Stimulated activated CD4-positive, alpha-beta T cell treated with anti-CD3 and anti-CD28 coated beads, Interleukin-1b, Interleukin-23, amount 100 ng/mL, for 1 hour (primary cell): ENCODE measurements around the gene TMEM138.
"Not testable (repeated sequence)": the region's sequence is repeated elsewhere in the genome, so short reads cannot be mapped to it uniquely, and the experiment has no call there.

Source experiments
- DNase-seq, 2 donors: peaks; one replicate each; pipeline ENCODE4 v3.0.0-alpha.2; 2020; ENCODE audit warnings: low read depth in 2 of 2

The TMEM138 gene

GRCh38 chr11:61364012-61364675 lies 2.0 kb downstream of the TMEM138 start:
- no peak for DNase-seq

DNA sequence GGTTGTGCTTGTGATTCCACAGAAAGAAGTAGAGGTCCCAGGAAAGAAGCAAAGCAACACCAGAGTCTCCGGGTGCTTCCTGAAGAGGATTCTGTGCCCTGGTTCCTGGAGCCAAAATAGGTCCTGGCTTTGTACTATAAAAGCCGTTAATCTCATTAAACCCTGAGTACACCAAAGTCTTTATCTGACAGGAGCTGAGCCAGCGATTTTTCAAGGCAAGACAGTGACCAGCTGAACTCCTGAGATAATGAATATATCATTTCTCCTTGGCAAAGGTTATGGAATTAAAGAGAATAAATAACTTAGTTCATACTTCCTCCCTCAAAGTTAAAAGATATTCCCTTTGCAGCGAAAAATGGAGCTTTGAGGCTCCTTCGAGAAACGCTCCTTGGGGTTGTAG lies 5.2 kb downstream of the TMEM138 start:
- DNase-seq: no peak

DNA sequence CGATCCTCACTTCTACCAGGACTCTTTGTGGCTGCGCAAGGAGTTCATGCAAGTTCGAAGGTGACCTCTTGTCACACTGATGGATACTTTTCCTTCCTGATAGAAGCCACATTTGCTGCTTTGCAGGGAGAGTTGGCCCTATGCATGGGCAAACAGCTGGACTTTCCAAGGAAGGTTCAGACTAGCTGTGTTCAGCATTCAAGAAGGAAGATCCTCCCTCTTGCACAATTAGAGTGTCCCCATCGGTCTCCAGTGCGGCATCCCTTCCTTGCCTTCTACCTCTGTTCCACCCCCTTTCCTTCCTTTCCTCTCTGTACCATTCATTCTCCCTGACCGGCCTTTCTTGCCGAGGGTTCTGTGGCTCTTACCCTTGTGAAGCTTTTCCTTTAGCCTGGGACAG lies 6.5 kb downstream of the TMEM138 start:
- no peak for DNase-seq

GRCh38 chr11:61369372-61370348 lies 7.5 kb downstream of the TMEM138 start:
- DNase-seq: no peak

DNA sequence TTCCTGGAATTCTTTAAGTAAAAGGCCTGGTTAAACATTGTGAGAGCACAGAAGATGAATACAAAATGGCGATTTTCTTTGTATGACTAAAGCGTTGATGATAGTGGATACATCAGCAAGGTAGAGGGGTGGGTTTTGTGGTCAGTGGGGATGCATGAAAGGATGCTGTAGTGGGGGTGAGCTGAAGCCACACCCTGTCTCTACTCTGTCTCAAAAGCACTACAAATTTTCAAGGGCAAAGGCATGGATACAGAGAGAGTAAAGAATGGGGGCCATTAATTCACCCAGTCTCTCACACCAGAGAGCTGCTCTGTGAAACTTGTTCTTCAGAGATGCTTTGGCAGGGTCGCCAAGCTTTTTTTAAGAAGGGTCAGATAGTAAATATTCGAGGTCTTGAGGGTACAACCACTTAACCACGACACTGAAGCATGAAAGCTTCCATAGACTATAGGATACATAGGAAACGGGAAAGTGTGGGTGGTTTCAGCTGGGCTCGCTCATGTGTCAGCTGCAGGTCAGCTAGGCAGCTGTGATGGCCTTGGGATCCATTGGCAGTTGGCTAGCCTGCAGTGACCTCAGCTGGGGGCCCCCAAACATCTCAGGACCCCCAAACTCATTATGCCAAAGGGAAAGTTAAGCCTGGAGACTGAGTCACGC lies 8.3 kb downstream of the TMEM138 start:
- DNase-seq: no peak

DNA sequence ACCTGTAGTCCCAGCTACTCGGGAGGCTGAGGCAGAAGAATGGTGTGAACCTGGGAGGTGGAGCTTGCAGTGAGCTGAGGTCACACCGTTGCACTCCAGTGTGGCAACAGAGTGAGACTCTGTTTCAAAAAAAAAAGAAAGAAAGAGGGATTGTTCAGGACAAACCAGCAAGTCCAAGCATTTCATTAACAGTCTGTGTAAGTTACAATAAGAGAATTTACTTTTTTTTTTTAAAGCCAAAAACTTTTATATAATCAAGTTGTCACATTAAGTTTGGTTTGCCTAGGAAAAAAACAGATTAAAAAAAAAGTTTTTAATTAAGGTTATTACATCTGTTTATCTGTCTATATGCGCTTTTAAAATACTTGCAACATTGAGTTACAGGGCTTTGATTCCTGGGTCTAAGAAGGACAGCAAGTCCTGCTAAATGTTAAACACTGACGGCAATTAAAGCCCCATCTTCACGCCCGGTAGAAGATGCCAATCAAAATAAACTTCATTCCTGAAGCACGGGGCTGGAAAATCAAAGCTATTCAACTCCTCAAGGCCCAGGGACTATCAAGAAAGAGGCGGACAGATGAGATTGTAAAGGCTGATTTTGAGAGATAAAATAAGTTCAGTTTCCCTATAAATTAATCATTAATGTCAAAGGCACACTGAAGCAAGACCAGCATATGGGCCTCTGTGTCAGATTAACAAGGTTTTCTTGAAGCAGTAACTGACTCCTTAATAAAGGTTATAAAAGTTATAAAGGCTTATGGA lies 10.7 kb downstream of the TMEM138 start:
- DNase-seq: no peak

DNA sequence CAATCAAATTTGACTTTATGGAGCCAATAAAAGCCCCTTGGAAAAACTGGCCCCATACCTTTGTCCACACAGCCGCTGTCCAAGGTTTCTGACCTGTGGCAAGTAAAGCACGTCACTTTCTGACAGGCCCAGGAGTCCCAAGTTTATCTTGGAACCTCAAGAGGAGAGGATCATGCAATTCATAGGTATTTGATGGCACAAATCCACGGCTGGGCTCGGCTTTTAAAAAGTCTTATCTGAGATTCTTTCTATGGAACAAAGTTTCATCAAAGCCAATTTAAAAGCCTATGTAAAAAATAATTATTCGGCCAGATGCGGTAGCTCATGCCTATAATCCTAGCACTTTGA lies 13.6 kb downstream of the TMEM138 start:
- DNase-seq: no peak

GRCh38 chr11:61377461-61378160 lies 15.4 kb downstream of the TMEM138 start:
- DNase-seq: no peak

GRCh38 chr11:61378713-61379313 lies 16.6 kb downstream of the TMEM138 start:
- no peak for DNase-seq

GRCh38 chr11:61380884-61381283 lies 18.7 kb downstream of the TMEM138 start:
- no peak for DNase-seq

- DNase-seq: not testable (repeated sequence)
These were observed 21.7 kb downstream of the TMEM138 start for GRCh38 chr11:61383859-61384258.

DNA sequence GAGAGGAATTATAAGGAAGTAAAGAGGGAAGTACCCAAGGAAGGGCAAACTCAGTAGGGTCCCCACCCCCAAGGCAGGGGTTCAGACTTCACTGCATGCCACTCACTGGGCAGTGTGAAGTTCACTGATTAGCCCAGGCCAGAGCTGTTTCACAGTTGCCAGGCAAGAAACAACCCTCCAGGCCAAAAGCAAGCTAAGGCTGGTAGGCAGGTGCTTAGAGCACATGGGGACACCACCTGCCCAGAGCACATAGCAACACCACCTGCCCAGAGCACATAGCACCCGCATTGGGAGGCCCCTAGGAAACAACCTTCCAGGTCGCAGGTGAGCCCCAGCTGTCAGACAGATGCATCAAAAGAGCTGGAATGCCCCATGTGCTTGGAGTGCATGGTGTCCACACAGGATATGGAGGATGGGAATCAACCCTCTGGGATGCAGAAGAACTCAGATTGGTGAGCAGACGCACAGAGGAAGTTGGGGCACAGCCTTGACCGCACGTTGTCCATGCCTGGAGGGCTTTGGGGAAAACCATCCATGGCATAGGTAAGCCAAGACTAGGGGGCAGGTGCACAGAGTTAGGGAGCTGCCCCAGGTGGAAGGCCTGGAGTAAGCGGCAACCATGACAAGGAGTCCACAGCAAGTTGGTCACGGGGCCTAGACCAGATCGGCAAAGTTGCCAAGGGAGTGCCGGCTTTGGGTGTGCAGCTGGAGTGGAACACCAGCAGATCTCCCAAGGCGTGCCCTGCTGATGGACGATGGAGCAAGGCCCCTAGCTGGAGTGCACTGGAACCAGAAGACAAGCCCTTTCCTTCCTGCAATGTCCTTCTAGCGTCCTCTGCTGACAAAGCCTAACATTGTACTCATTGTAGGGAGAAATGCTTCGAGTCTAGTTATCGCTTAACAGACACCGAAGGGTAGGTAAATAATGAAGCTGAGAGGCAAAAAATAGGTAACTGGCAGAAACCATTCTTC lies 22.4 kb downstream of the TMEM138 start:
- no peak for DNase-seq

DNA sequence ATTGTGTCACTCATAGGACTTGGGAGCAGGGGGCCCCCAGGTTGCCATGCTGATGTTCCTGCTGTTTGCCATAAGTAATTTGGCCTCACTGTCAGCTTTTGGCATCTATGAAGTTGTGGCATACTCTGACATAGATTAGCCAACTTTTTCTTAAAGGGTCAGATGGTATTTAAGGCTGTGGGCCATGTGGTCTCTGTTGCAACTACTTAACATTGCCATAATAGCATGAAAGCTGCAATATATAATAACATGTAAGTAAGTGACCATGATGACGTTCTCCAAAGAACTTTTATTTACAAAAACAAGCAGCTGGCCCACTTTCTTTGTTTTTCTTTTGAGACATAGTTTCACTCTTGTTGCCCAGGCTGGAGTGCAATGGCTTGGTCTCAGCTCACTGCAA lies 28.0 kb downstream of the TMEM138 start:
- no peak for DNase-seq

GRCh38 chr11:61392981-61393595 lies 30.9 kb downstream of the TMEM138 start:
- no peak for DNase-seq

DNA sequence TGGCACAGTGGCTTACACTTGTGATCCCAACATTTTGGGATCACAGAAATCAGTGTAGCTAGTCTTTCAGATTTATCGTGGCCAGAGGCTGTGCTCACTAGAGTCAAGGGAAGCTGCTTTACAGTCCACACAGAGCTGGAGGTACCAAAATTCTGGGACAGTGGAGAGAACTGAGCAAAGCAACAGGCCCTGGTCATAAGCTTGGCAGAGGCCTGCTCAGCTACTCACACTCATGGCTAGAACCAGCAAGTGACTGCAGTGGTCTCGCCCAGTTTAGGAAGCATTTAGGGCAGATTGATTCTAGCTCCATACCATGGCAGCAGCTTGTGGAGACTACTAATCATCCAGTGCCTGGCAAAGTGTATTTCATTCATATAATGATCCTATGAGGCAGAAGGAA lies 39.0 kb downstream of the TMEM138 start:
- DNase-seq: no peak

- DNase-seq: no peak
These were observed 39.4 kb downstream of the TMEM138 start for GRCh38 chr11:61401573-61401972.

- DNase-seq: no peak
These were observed 41.5 kb downstream of the TMEM138 start for GRCh38 chr11:61403658-61404057.

GRCh38 chr11:61404103-61404502 lies 41.9 kb downstream of the TMEM138 start:
- no peak for DNase-seq

DNA sequence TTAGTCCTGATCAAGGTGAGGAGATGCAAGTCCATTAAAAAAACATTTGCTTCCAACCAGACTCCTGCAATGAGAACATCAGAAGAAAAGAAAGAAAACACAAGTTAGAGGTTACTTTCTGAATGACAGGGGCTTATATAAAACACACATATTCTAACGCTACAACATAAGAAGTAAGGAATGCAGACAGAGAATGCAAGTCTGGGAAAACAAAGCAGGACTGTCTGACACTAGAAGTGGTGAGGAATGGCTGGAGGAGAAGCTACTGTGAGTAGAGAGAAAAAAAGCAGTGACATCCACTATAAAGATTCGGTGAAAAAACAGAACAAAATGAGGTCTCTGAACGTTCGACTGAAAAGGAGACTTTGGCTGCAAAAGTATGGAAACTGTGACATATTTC lies 42.5 kb downstream of the TMEM138 start:
- no peak for DNase-seq
